Measurements from ENCODE around the gene CNTN3.

CNTN3 gene

GRCh38 chr3:74591342-74591741, 23.1 kb downstream of the CNTN3 start:
- Histone ChIP-seq H3K4me3 (ENCODE audit: low read depth in 1 of 2, low read length in 1 of 2) (no peak overlapping the region), H3K36me3 (no peaks in the 10 kb centered on the region), H3K27ac (no peak overlapping the region), H3K4me1 (ENCODE audit: control insufficient read depth in 1 of 2, insufficient read depth in 1 of 2, low read depth in 1 of 2, low read length in 1 of 2) (no peaks in the 10 kb centered on the region), H3K9me3 (no peaks in the 10 kb centered on the region), H3K27me3 (no peaks in the 10 kb centered on the region)
- no peak for TF ChIP-seq CTCF (IDR thresholded peaks at IDR 0.05)

GRCh38 chr3:74590620-74591262, 23.7 kb downstream of the CNTN3 start:
- H3K27ac ChIP-seq, result no peak overlapping the region
- no peaks in the 10 kb centered on the region for H3K9me3 ChIP-seq
- no peak for TF ChIP-seq CTCF (IDR thresholded peaks at IDR 0.05)
- no peaks in the 10 kb centered on the region for H3K36me3 ChIP-seq
- H3K4me3 ChIP-seq (ENCODE audit: low read depth in 1 of 2, low read length in 1 of 2), result no peak overlapping the region
- H3K4me1 ChIP-seq (ENCODE audit: control insufficient read depth in 1 of 2, insufficient read depth in 1 of 2, low read depth in 1 of 2, low read length in 1 of 2), result no peaks in the 10 kb centered on the region
- H3K27me3 ChIP-seq, result no peaks in the 10 kb centered on the region

GRCh38 chr3:74584782-74585181, 29.7 kb downstream of the CNTN3 start:
- Histone ChIP-seq H3K4me1 (ENCODE audit: control insufficient read depth in 1 of 2, insufficient read depth in 1 of 2, low read depth in 1 of 2, low read length in 1 of 2) (no peaks in the 10 kb centered on the region), H3K4me3 (ENCODE audit: low read depth in 1 of 2, low read length in 1 of 2) (no peak overlapping the region), H3K9me3 (no peaks in the 10 kb centered on the region), H3K27me3 (no peaks in the 10 kb centered on the region), H3K27ac (no peak overlapping the region), H3K36me3 (no peaks in the 10 kb centered on the region)
- no peak for TF ChIP-seq CTCF (IDR thresholded peaks at IDR 0.05)

GRCh38 chr3:74582982-74583381, 31.5 kb downstream of the CNTN3 start:
- no peak overlapping the region for H3K4me3 ChIP-seq (ENCODE audit: low read depth in 1 of 2, low read length in 1 of 2)
- no peaks in the 10 kb centered on the region for H3K4me1 ChIP-seq (ENCODE audit: control insufficient read depth in 1 of 2, insufficient read depth in 1 of 2, low read depth in 1 of 2, low read length in 1 of 2)
- H3K9me3 ChIP-seq, result no peaks in the 10 kb centered on the region
- no peaks in the 10 kb centered on the region for H3K27me3 ChIP-seq
- H3K27ac ChIP-seq, result no peak overlapping the region
- no peaks in the 10 kb centered on the region for H3K36me3 ChIP-seq
- no peak for TF ChIP-seq CTCF (IDR thresholded peaks at IDR 0.05)

GRCh38 chr3:74575857-74576256, 38.6 kb downstream of the CNTN3 start:
- Histone ChIP-seq H3K36me3 (no peaks in the 10 kb centered on the region), H3K27ac (no peak overlapping the region), H3K27me3 (no peaks in the 10 kb centered on the region), H3K4me1 (ENCODE audit: control insufficient read depth in 1 of 2, insufficient read depth in 1 of 2, low read depth in 1 of 2, low read length in 1 of 2) (no peaks in the 10 kb centered on the region), H3K4me3 (ENCODE audit: low read depth in 1 of 2, low read length in 1 of 2) (no peak overlapping the region), H3K9me3 (no peaks in the 10 kb centered on the region)
- TF ChIP-seq CTCF (IDR thresholded peaks at IDR 0.05), result no peak
